ENCODE data around the gene VPS13D. TPM values are rescaled to one million over a fixed set of nuclear protein-coding genes. Genes with fewer than 3 reads are reported as not detected.

VPS13D gene
- total RNA-seq, 4 donors from 2014 or later, result 94.4 to 472 (median 163) TPM

GRCh38 chr1:12279728-12280464 is 50.1 kb downstream of the VPS13D start:
- no peaks in the 10 kb centered on the region for H3K27me3 ChIP-seq
- H3K27ac ChIP-seq, result no peak overlapping the region
- no peaks in the 10 kb centered on the region for H3K9me3 ChIP-seq
- WGBS, result 85% methylated on average over 4 of the region's 4 CpGs
- DNase-seq (ENCODE audit: low spot score in 2 of 2), result no peak
- no peak overlapping the region for H3K4me3 ChIP-seq
- H3K4me1 ChIP-seq, result no peaks in the 10 kb centered on the region
- H3K36me3 ChIP-seq, result peaks cover 86% of the 10 kb centered on the region
- TF ChIP-seq EP300 (IDR thresholded peaks at IDR 0.05) (no peak), POLR2A (IDR thresholded peaks at IDR 0.05) (no peak), CTCF (IDR thresholded peaks at IDR 0.05) (no peak), POLR2AphosphoS5 (IDR thresholded peaks at IDR 0.05) (no peak)

GRCh38 chr1:12282142-12282541 is 52.3 kb downstream of the VPS13D start:
- Histone ChIP-seq H3K27me3 (no peaks in the 10 kb centered on the region), H3K4me3 (no peak overlapping the region), H3K36me3 (peaks cover 75% of the 10 kb centered on the region), H3K27ac (no peak overlapping the region), H3K4me1 (no peaks in the 10 kb centered on the region), H3K9me3 (no peaks in the 10 kb centered on the region)
- WGBS, result 89% methylated on average over 3 of the region's 3 CpGs
- no peak for DNase-seq (ENCODE audit: low spot score in 2 of 2)
- TF ChIP-seq CTCF (IDR thresholded peaks at IDR 0.05) (no peak), POLR2AphosphoS5 (IDR thresholded peaks at IDR 0.05) (no peak), EP300 (IDR thresholded peaks at IDR 0.05) (no peak), POLR2A (IDR thresholded peaks at IDR 0.05) (no peak)

- Histone ChIP-seq H3K9me3 (no peaks in the 10 kb centered on the region), H3K4me3 (no peak overlapping the region), H3K27ac (no peak overlapping the region), H3K36me3 (peaks cover 75% of the 10 kb centered on the region), H3K27me3 (no peaks in the 10 kb centered on the region), H3K4me1 (no peaks in the 10 kb centered on the region)
- TF ChIP-seq EP300 (IDR thresholded peaks at IDR 0.05), result no peak
- no peak for TF ChIP-seq POLR2A (IDR thresholded peaks at IDR 0.05)
- TF ChIP-seq POLR2AphosphoS5 (IDR thresholded peaks at IDR 0.05), result no peak
- TF ChIP-seq CTCF (IDR thresholded peaks at IDR 0.05), result no peak
- no peak for DNase-seq (ENCODE audit: low spot score in 2 of 2)
- 78% methylated on average over 5 of the region's 5 CpGs for WGBS
Measured at GRCh38 chr1:12284486-12284885, 54.7 kb downstream of the VPS13D start.

GRCh38 chr1:12285496-12286143 is 55.8 kb downstream of the VPS13D start:
- H3K9me3 ChIP-seq, result no peaks in the 10 kb centered on the region
- no peaks in the 10 kb centered on the region for H3K4me1 ChIP-seq
- H3K4me3 ChIP-seq, result no peak overlapping the region
- DNase-seq (ENCODE audit: low spot score in 2 of 2), result no peak
- H3K36me3 ChIP-seq, result peaks cover 75% of the 10 kb centered on the region
- 95% methylated on average over 5 of the region's 5 CpGs for WGBS
- H3K27ac ChIP-seq, result no peak overlapping the region
- TF ChIP-seq POLR2AphosphoS5 (IDR thresholded peaks at IDR 0.05) (no peak), EP300 (IDR thresholded peaks at IDR 0.05) (no peak)
- H3K27me3 ChIP-seq, result no peaks in the 10 kb centered on the region

GRCh38 chr1:12287869-12288268 is 58.0 kb downstream of the VPS13D start:
- no peak overlapping the region for H3K4me3 ChIP-seq
- H3K27ac ChIP-seq, result no peak overlapping the region
- no peaks in the 10 kb centered on the region for H3K9me3 ChIP-seq
- TF ChIP-seq POLR2AphosphoS5 (IDR thresholded peaks at IDR 0.05), result no peak
- no peak for TF ChIP-seq POLR2A (IDR thresholded peaks at IDR 0.05)
- no peak for TF ChIP-seq CTCF (IDR thresholded peaks at IDR 0.05)
- TF ChIP-seq EP300 (IDR thresholded peaks at IDR 0.05), result no peak
- H3K36me3 ChIP-seq, result peaks cover 70% of the 10 kb centered on the region
- no peaks in the 10 kb centered on the region for H3K27me3 ChIP-seq
- DNase-seq (ENCODE audit: low spot score in 2 of 2), result no peak
- 70% methylated on average over 3 of the region's 3 CpGs for WGBS
- H3K4me1 ChIP-seq, result no peaks in the 10 kb centered on the region
